Myocyte (in vitro differentiated cells): Measurements from ENCODE around the gene CLDN6. TPM values are rescaled to one million over a fixed set of nuclear protein-coding genes. Genes with fewer than 3 reads are reported as not detected.

Experiments
- DNase-seq: peaks from one replicate; pipeline ENCODE4 v3.0.0-alpha.2; 2012; ENCODE audit warnings: low read depth
- total RNA-seq: library from RNA; depleted of rRNA; stranded (reverse); fragments of >200 nt; gene quantifications from 2 replicates; pipeline ENCODE4 v1.2.3, GENCODE V29; 2014

CLDN6 gene
- total RNA-seq, 1 donor from 2014 or later, result not detected

GRCh38 chr16:3013998-3014690 is 3.8 kb downstream of the CLDN6 start:
- no peak for DNase-seq

DNA sequence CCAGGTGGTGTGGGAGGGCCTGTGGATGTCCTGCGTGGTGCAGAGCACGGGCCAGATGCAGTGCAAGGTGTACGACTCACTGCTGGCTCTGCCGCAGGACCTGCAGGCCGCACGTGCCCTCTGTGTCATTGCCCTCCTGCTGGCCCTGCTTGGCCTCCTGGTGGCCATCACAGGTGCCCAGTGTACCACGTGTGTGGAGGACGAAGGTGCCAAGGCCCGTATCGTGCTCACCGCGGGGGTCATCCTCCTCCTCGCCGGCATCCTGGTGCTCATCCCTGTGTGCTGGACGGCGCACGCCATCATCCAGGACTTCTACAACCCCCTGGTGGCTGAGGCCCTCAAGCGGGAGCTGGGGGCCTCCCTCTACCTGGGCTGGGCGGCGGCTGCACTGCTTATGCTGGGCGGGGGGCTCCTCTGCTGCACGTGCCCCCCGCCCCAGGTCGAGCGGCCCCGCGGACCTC is 4.5 kb downstream of the CLDN6 start:
- DNase-seq, result no peak

GRCh38 chr16:3012828-3013420 is 5.1 kb downstream of the CLDN6 start, which contains the start of gene CLDN9:
Gene CLDN9 (plus strand): TSS chr16:3012923. CDS start chr16:3013363, 440 bp downstream.
- no peak for DNase-seq

DNA sequence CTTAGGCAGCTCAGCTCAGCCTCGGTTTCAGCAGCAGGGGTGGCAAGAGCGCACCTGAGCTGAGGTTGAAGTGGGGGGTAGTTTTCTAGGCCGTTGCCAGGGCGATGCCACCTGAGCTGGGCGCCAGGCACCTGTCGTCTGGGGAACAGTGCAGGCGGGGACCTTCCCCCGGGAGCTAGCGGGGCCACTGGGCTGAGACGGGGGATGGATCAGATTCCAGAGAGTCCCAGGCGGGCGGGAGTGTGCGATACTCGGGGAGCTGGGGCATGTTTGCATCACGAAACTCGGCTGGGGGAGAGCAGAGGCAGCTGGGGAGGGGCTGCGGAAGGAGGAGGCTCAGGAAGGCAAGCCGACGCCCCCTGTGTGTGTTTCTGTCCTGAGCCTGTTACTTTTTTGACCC is 5.7 kb downstream of the CLDN6 start:
- no peak for DNase-seq

DNA sequence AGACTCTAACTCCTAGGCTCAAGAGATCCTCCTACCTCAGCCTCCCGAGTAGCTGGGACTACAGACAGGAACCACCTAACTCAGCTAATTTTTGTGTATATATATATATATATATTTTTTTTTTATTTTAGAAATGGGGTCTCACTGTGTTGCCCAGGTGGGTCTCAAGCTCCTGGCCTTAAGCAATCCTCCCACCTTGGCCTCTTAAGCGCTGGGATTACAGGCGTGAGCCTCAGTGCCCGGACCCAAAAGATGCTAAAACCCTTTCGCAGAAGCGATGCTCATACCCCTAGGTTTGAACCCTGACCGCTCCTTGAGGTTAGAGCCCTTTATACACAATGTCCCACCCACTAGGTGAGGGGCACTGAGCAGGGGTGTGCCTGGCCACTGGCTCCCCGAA is 7.5 kb downstream of the CLDN6 start:
- DNase-seq, result no peak

GRCh38 chr16:3009568-3010390 is 8.2 kb downstream of the CLDN6 start:
- DNase-seq, result no peak

GRCh38 chr16:3008690-3009037 is 9.3 kb downstream of the CLDN6 start:
- no peak for DNase-seq

DNA sequence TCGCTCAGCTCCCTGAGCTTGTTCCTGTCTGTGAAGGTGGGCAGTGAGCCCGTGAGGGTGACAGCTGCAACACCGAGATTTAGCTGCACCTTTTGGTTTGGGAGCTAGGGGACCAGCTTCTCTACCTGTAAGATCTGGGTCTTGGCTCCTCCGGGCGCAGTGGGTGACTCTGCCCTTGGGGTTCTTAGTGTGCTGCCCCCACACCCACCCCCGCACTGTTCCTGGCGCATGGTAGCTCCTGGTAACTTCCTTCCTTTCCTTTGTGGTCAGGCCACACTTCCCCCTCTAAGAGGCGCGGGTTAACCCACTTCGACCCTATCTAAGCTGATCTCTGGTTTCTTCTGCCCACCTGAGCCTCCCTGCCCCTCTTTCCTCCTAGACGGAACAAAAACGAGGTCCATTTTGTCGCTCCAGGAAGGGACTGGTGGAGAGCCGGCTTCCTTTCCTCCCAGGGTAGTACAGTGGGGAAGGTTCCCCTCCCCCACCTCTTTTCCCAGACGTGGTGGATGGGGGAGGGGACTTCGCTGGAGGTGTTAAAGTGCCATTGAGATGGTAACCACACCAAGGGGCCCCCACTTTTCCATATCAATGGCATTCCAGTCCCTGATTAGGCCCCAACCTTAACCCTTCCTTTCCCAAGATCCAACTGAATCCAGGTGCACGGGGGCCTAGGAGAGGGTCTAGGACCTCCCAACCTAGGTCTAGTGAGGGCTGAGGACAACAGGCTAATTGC is 9.9 kb downstream of the CLDN6 start:
- no peak for DNase-seq

DNA sequence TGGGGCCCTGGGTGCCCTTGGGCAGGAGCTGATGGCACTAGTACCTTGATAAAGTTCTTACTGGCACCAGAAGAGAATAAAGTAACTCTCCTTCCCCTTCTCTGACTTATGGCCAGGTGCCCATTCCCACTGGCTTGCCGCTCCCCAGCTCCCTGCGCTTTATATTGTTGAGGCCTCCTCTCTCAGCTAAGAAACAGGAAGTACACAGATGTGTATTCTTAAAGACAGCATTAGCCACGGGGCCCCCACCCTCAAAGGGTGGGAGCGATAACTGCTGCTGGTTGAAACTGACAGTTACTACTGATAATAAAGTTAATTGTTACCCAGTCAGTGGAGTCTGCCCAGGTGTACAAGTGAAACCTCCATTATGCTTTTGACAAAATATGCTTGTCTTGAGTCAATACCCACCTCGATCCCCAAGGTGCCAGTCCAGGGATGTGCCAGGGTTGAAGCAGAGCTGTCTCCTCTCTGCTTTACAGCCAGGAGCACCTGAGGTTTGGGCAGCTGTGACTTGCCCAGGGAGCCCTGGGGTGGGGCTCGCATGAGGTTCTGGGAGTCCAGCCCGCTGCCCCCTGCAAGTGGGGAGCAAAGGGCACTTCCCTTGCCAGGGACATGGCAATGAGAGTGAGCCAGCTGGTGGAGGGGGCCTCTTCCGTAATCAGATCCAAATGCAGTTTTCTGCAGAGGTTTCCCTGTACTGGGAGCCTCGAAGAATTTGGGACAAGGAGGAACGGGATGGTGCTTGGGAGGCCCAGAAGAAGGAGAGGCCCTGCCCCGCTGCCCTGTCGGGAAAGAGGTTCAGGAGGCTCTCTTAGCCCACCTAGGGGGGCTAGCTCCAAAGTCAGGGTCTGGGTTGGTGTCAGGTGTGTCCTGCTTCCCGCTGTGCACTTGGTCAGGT is 10.7 kb downstream of the CLDN6 start:
- no peak for DNase-seq

- DNase-seq, result no peak
Measured at GRCh38 chr16:3004781-3005284, 13.2 kb downstream of the CLDN6 start.

DNA sequence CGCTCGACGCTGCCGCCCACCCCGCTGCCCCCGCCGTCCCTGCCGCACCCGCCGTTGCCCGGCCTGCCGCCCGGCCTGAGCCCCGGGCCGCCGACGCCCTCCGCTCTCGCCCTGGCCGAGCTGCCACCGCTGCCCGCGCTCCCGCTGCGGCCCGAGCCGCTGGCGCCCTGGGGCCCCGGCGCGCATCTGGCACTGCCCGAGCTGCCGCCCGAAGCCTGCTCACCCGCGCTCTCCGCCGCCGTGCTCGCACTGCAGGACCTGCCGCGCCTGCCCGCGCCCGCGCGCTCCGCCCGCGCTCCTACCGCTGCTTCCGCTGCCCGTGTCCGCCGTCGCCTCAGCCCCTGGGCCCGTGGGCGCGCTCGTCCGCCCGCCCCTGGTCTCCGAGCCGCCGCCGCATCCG is 13.7 kb downstream of the CLDN6 start:
- DNase-seq, result no peak

- peak; percentile 99 for DNase-seq
Measured at GRCh38 chr16:3003582-3004270, 14.3 kb downstream of the CLDN6 start.

DNA sequence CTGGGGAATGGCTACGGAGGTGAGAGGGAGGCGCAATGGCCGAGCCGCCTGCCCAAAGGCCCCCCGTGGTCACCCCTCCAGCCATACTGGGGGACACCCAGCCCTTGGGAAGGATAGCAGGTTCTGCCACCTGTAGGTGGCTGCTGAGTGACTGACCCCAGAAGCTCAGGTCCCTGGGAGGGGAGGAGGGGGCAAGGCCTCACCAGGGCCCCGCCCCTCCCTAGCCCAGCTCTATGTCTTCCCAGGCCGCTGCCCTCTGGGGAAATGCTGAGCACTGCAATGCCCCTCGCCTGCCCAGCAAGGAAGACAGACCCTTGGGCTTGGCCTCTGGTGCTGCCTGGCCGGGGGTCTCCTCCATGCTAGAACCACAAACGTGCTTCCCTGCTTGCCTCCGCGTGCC is 16.7 kb downstream of the CLDN6 start:
- DNase-seq, result no peak

DNA sequence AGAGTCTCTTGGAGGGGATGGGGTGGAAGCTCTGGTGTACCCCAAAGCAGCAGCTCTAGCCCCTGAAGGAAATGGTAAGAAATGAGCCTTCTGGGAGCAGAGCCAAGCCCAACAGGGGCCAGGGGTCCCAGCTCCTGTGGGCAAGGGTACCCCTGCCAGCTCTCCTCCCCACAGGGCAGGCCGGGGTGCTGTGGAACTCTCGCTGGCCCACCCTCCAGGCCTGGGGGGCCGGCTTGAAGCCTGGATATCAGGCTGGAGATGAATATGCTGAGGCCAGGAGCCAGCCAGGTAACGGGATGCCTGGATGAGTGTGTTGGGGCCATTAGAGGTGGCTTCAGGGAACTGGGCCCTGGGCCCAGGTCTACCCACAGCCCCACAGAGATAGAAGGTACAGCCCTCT is 17.4 kb downstream of the CLDN6 start:
- DNase-seq, result no peak

DNA sequence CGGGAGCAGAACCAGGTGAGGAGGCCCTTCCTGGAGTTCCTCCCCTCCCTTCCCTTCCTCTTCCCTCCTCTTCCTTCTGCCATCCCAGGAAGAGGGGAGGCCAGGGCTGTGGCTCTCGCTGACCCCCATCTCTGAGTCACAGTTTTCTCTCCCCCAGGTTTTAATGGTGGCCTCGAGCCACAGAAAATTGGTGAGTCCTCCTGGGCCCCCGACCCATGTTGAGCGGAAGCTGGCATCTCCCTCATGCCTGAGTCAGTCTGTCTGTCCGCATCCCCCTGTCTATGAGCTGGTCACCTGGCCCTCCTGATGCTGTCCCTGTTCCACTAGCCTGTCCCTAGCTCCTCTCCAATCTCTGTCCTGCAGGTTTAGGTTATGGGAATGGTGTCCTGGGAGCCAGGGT is 18.1 kb downstream of the CLDN6 start:
- no peak for DNase-seq

- DNase-seq, result no peak
Measured at GRCh38 chr16:2996298-2996697, 21.7 kb downstream of the CLDN6 start.

DNA sequence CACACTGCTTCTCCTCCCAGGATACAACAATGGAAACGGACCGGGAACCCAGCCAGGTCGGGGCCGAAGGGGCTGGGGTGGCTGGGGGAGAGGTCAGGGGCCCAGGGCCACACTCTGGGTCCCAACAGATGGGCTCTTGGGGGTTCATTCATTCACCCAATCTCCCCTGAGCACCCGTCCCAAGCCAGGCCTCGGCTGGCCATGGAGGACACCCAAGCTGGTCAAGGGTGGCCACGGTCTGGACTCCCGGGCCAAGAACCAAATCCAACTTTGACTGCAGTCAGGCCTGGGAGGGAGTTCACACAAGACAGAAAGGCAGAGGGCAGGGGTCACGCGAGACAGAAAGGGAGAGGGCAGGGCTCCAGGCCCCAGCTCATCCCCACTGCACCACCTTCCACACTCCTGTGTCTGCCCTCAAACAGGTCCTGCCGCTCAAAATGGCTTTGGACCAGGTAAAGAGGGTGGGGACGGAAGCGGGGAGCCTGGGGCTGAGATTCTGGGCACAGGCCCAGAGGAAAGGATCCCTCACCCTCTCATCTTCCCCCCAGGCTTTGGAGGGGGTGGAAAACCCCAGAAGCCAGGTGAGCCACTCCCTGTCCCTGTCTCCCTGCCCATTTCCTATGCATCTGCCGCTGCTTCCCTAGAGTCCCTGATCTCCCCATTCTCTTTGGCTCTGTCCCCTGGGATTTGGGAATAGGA is 25.5 kb downstream of the CLDN6 start:
- no peak for DNase-seq

GRCh38 chr16:2991566-2992261 is 26.3 kb downstream of the CLDN6 start:
- DNase-seq, result peak; percentile 37
